ENCODE results near the gene FBXO4.

Gene FBXO4

DNA sequence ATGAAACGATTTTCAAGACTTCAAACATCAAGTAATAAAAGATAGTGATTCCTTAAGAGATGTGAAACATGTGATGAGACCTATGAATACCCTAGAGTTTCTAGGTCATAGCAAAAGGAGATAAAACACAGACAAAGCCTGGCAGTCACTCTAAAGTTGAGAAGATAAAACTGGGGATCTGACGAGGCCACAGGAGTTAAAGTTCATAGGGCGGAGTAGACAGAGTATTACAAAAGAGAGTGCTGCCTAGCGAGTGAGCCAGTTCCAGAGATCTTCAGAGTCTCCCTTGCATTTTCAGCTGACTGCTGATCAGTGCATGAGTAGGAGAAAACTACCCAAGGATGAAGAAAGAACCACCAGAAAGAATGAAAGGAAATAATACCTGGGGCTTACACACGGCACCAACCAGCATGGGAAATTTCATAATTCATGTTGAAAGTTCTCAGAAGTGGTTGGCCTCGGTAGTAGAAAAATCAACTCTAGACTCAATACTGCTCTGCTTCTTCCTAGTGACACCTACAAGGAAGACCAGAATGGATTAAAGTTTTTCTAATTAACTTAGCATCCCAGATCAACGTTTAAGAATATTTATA is 30.4 kb downstream of the FBXO4 start:
- ATAC-seq, result no peak
- TF ChIP-seq ZNF565 (CRISPR knock-in tag; conservative IDR thresholded peaks at IDR 0.05; ENCODE audit: low read depth) (no peak), ZFP3 (CRISPR knock-in tag; IDR thresholded peaks at IDR 0.05) (no peak), SNAI2 (CRISPR knock-in tag; IDR thresholded peaks at IDR 0.05) (no peak), ZNF8 (CRISPR knock-in tag; IDR thresholded peaks at IDR 0.05) (no peak), PPARA (CRISPR knock-in tag; IDR thresholded peaks at IDR 0.05; ENCODE audit: borderline replicate concordance) (no peak), ZC3H10 (CRISPR knock-in tag; IDR thresholded peaks at IDR 0.05) (no peak), TOX (CRISPR knock-in tag; IDR thresholded peaks at IDR 0.05; ENCODE audit: borderline replicate concordance) (no peak), ESRRG (CRISPR knock-in tag; IDR thresholded peaks at IDR 0.05) (no peak), ZFP30 (CRISPR knock-in tag; IDR thresholded peaks at IDR 0.05) (no peak), ZNF70 (CRISPR knock-in tag; IDR thresholded peaks at IDR 0.05) (no peak), ISL1 (CRISPR knock-in tag; IDR thresholded peaks at IDR 0.05) (no peak), CSDC2 (CRISPR knock-in tag; IDR thresholded peaks at IDR 0.05) (no peak), GLIS3 (CRISPR knock-in tag; IDR thresholded peaks at IDR 0.05) (no peak), TCF4 (CRISPR knock-in tag; IDR thresholded peaks at IDR 0.05; ENCODE audit: borderline replicate concordance) (no peak)
- TF ChIP-seq, protein P1, sequence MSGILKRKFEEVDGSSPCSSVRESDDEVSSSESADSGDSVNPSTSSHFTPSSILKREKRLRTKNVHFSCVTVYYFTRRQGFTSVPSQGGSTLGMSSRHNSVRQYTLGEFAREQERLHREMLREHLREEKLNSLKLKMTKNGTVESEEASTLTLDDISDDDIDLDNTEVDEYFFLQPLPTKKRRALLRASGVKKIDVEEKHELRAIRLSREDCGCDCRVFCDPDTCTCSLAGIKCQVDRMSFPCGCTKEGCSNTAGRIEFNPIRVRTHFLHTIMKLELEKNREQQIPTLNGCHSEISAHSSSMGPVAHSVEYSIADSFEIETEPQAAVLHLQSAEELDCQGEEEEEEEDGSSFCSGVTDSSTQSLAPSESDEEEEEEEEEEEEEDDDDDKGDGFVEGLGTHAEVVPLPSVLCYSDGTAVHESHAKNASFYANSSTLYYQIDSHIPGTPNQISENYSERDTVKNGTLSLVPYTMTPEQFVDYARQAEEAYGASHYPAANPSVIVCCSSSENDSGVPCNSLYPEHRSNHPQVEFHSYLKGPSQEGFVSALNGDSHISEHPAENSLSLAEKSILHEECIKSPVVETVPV (CRISPR knock-in tag; IDR thresholded peaks at IDR 0.05), result no peak
- TF ChIP-seq, protein P2, sequence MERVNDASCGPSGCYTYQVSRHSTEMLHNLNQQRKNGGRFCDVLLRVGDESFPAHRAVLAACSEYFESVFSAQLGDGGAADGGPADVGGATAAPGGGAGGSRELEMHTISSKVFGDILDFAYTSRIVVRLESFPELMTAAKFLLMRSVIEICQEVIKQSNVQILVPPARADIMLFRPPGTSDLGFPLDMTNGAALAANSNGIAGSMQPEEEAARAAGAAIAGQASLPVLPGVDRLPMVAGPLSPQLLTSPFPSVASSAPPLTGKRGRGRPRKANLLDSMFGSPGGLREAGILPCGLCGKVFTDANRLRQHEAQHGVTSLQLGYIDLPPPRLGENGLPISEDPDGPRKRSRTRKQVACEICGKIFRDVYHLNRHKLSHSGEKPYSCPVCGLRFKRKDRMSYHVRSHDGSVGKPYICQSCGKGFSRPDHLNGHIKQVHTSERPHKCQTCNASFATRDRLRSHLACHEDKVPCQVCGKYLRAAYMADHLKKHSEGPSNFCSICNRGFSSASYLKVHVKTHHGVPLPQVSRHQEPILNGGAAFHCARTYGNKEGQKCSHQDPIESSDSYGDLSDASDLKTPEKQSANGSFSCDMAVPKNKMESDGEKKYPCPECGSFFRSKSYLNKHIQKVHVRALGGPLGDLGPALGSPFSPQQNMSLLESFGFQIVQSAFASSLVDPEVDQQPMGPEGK (CRISPR knock-in tag; IDR thresholded peaks at IDR 0.05; ENCODE audit: borderline replicate concordance), result no peak
- TF ChIP-seq, protein P3, sequence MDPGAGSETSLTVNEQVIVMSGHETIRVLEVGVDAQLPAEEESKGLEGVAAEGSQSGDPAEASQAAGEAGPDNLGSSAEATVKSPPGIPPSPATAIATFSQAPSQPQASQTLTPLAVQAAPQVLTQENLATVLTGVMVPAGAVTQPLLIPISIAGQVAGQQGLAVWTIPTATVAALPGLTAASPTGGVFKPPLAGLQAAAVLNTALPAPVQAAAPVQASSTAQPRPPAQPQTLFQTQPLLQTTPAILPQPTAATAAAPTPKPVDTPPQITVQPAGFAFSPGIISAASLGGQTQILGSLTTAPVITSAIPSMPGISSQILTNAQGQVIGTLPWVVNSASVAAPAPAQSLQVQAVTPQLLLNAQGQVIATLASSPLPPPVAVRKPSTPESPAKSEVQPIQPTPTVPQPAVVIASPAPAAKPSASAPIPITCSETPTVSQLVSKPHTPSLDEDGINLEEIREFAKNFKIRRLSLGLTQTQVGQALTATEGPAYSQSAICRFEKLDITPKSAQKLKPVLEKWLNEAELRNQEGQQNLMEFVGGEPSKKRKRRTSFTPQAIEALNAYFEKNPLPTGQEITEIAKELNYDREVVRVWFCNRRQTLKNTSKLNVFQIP (CRISPR knock-in tag; IDR thresholded peaks at IDR 0.05; ENCODE audit: borderline replicate concordance, low read depth), result no peak
- TF ChIP-seq, protein P4, sequence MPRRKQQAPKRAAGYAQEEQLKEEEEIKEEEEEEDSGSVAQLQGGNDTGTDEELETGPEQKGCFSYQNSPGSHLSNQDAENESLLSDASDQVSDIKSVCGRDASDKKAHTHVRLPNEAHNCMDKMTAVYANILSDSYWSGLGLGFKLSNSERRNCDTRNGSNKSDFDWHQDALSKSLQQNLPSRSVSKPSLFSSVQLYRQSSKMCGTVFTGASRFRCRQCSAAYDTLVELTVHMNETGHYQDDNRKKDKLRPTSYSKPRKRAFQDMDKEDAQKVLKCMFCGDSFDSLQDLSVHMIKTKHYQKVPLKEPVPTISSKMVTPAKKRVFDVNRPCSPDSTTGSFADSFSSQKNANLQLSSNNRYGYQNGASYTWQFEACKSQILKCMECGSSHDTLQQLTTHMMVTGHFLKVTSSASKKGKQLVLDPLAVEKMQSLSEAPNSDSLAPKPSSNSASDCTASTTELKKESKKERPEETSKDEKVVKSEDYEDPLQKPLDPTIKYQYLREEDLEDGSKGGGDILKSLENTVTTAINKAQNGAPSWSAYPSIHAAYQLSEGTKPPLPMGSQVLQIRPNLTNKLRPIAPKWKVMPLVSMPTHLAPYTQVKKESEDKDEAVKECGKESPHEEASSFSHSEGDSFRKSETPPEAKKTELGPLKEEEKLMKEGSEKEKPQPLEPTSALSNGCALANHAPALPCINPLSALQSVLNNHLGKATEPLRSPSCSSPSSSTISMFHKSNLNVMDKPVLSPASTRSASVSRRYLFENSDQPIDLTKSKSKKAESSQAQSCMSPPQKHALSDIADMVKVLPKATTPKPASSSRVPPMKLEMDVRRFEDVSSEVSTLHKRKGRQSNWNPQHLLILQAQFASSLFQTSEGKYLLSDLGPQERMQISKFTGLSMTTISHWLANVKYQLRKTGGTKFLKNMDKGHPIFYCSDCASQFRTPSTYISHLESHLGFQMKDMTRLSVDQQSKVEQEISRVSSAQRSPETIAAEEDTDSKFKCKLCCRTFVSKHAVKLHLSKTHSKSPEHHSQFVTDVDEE (CRISPR knock-in tag; IDR thresholded peaks at IDR 0.05), result no peak

DNA sequence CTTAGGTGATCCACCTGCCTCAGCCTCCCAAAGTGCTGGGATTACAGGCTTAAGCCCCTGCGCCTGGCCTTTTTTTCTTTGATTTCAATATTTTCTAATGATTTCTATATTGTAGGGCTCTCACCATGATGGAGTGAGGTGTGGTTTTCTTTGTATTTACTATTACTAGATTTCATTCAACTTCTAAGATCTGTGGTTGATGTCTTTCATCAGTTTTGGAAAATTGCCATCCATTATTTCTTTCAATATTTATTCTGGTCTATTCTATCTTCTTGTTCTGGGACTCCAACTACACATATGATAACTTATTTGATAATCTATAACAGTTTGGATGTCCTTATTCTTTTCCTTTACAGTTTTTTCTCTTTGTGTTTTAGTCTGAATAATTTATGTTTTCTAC is 31.9 kb downstream of the FBXO4 start:
- TF ChIP-seq, protein P2 (CRISPR knock-in tag; IDR thresholded peaks at IDR 0.05; ENCODE audit: borderline replicate concordance), result no peak
- ATAC-seq, result no peak

DNA sequence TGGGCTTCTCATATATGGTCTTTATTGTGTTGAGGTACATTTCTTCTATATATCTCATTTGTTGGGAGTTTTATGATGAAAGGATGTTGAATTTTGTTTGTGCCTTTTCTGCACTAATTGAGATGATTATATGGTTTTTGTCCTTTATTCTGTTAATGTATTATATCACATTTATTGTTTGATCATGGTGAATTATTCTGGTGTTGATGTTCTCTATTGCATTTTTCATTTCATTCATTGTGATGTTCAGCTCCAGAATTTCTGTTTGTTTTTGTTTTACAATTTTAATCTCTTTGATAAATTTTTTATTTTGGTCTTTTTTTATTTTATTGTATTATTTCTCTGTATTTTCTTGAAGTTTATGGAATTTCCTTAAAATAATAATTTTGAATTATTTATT is 35.4 kb downstream of the FBXO4 start:
- no peak for ATAC-seq
- TF ChIP-seq PPARA (CRISPR knock-in tag; IDR thresholded peaks at IDR 0.05; ENCODE audit: borderline replicate concordance) (no peak), ISL1 (CRISPR knock-in tag; IDR thresholded peaks at IDR 0.05) (no peak), ZNF70 (CRISPR knock-in tag; IDR thresholded peaks at IDR 0.05) (no peak), CSDC2 (CRISPR knock-in tag; IDR thresholded peaks at IDR 0.05) (no peak), TCF4 (CRISPR knock-in tag; IDR thresholded peaks at IDR 0.05; ENCODE audit: borderline replicate concordance) (no peak)

DNA sequence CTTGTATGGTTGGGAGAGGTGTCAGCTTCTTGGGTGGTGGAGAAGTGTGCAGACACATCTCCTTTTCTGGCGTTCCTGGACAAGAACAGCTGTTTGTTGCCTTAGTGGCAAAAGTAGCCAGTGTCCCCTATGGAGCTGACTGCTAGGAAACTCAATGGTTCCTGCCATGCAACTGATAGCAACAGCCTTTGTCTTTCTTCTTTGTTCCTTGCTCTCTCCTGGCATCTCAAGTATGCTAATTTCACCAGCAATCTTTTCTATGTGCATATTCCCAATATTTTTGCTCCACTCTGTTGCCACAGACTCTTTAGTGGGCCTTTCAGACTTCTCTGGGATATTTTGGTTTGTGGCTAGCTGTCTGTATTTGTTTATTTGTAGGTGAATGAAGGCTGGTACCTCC is 36.7 kb downstream of the FBXO4 start:
- ATAC-seq, result no peak
- TF ChIP-seq ARNTL (CRISPR knock-in tag; IDR thresholded peaks at IDR 0.05; ENCODE audit: borderline replicate concordance, low read depth), result no peak
- TF ChIP-seq ZNF565 (CRISPR knock-in tag; conservative IDR thresholded peaks at IDR 0.05; ENCODE audit: low read depth), result no peak
- TF ChIP-seq ISL1 (CRISPR knock-in tag; IDR thresholded peaks at IDR 0.05), result no peak
- TF ChIP-seq RARB (CRISPR knock-in tag; IDR thresholded peaks at IDR 0.05), result no peak
- no peak for TF ChIP-seq ZNF8 (CRISPR knock-in tag; IDR thresholded peaks at IDR 0.05)
- no peak for TF ChIP-seq ZC3H10 (CRISPR knock-in tag; IDR thresholded peaks at IDR 0.05)
- TF ChIP-seq TOX (CRISPR knock-in tag; IDR thresholded peaks at IDR 0.05; ENCODE audit: borderline replicate concordance), result no peak
- TF ChIP-seq, protein P4 (CRISPR knock-in tag; IDR thresholded peaks at IDR 0.05), result no peak
- TF ChIP-seq ZNF70 (CRISPR knock-in tag; IDR thresholded peaks at IDR 0.05), result no peak
- no peak for TF ChIP-seq PPARA (CRISPR knock-in tag; IDR thresholded peaks at IDR 0.05; ENCODE audit: borderline replicate concordance)
- TF ChIP-seq, protein P3 (CRISPR knock-in tag; IDR thresholded peaks at IDR 0.05; ENCODE audit: borderline replicate concordance, low read depth), result no peak
- no peak for TF ChIP-seq CSDC2 (CRISPR knock-in tag; IDR thresholded peaks at IDR 0.05)
